HUES6 (cell line): ENCODE measurements around the gene MAML2.

Experiments used
- H3K27ac ChIP-seq: 2 replicates; pipeline ENCODE4 v1.7.0; 2013; ENCODE audit warnings: low read depth, mild to moderate bottlenecking, low read length, inconsistent platforms
- H3K27me3 ChIP-seq: 2 replicates; pipeline ENCODE4 v1.6.1; 2013; ENCODE audit warnings: low read length; ENCODE audit not compliant: control insufficient read depth, insufficient read depth
- H3K36me3 ChIP-seq: 2 replicates; pipeline ENCODE4 v1.6.1; 2013; ENCODE audit warnings: low read length; ENCODE audit not compliant: control insufficient read depth, insufficient read depth
- H3K4me1 ChIP-seq: 2 replicates; pipeline ENCODE4 v1.6.1; 2013; ENCODE audit warnings: low read length; ENCODE audit not compliant: control insufficient read depth, insufficient read depth
- H3K4me3 ChIP-seq: 2 replicates; pipeline ENCODE4 v1.5.1; 2013; ENCODE audit warnings: low read depth, low read length
- H3K9ac ChIP-seq: one replicate; pipeline ENCODE4 v1.6.1; 2013; ENCODE audit warnings: mild to moderate bottlenecking, low read length
- H3K9me3 ChIP-seq: 2 replicates; pipeline ENCODE4 v1.6.1; 2013; ENCODE audit warnings: low read depth, low read length; ENCODE audit not compliant: control insufficient read depth, insufficient read depth

Gene MAML2

GRCh38 chr11:95943546-95943945, 399.4 kb downstream of the MAML2 start:
- H3K27ac ChIP-seq: no peak overlapping the region
- peaks cover 52% of the 10 kb centered on the region for H3K9me3 ChIP-seq
- H3K36me3 ChIP-seq: no peaks in the 10 kb centered on the region

GRCh38 chr11:95939091-95939490, 403.9 kb downstream of the MAML2 start:
- H3K9me3 ChIP-seq: peaks cover 19% of the 10 kb centered on the region
- H3K27ac ChIP-seq: no peak overlapping the region
- no peaks in the 10 kb centered on the region for H3K36me3 ChIP-seq
- no peak overlapping the region for H3K4me3 ChIP-seq
- no peaks in the 10 kb centered on the region for H3K27me3 ChIP-seq
- no peak overlapping the region for H3K9ac ChIP-seq
- no peaks in the 10 kb centered on the region for H3K4me1 ChIP-seq

More at GRCh38 chr11:95943546-95943945, 399.4 kb downstream of the MAML2 start:
- H3K9ac ChIP-seq: no peak overlapping the region
- H3K4me3 ChIP-seq: no peak overlapping the region
- H3K27me3 ChIP-seq: no peaks in the 10 kb centered on the region
- H3K4me1 ChIP-seq: no peaks in the 10 kb centered on the region

- Histone ChIP-seq H3K27ac (no peak overlapping the region), H3K27me3 (no peaks in the 10 kb centered on the region), H3K4me3 (no peak overlapping the region), H3K9ac (no peak overlapping the region), H3K4me1 (no peaks in the 10 kb centered on the region), H3K36me3 (no peaks in the 10 kb centered on the region), H3K9me3 (peaks cover 9% of the 10 kb centered on the region)
These were observed 405.6 kb downstream of the MAML2 start for GRCh38 chr11:95937358-95937757.

- Histone ChIP-seq H3K4me3 (no peak overlapping the region), H3K27me3 (no peaks in the 10 kb centered on the region), H3K36me3 (no peaks in the 10 kb centered on the region), H3K4me1 (no peaks in the 10 kb centered on the region), H3K9ac (no peak overlapping the region), H3K9me3 (peaks cover 9% of the 10 kb centered on the region), H3K27ac (no peak overlapping the region)
These were observed 409.4 kb downstream of the MAML2 start for GRCh38 chr11:95933594-95933993.

DNA sequence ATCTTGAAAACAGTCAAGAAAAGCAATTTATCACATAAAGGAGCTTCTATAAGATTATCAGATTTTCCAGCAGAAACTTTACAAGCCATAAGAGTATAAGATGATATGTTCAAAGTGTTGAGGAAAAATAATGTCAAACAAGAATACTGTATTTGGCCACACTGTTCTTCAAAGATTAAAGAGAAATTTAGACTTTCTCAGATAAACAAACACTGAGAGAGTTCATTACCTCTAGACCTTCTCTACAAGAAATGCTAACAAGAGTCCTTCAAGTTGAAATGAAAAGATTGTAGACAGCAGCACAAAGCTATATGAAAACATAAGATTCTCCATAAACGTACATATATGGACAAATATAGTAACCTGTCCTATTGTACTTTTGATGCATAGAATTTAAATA, 411.1 kb downstream of the MAML2 start:
- Histone ChIP-seq H3K36me3 (no peaks in the 10 kb centered on the region), H3K27me3 (no peaks in the 10 kb centered on the region), H3K27ac (no peak overlapping the region), H3K4me3 (no peak overlapping the region), H3K9ac (no peak overlapping the region), H3K4me1 (no peaks in the 10 kb centered on the region), H3K9me3 (peaks cover 4% of the 10 kb centered on the region)

DNA sequence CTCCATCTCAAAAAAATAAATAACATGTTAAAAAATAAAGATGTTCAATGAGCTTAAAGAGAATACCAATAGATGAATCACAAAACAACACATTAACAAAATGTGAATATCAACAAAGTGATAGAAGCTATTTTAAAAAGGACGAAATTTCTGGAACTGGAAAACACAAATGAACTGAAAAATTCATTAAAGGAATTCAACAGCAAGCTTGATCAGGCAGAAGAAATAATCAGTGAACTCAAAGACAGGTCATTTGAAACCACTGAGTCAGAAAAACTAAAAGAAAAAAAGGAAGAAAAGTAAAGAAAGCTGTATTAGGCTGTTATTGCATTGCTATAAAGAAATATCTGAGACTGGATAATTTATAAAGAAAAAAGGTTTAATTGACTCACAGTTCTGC, 412.0 kb downstream of the MAML2 start:
- Histone ChIP-seq H3K9ac (no peak overlapping the region), H3K9me3 (no peaks in the 10 kb centered on the region; the same call in 1 of the 2 replicates), H3K27ac (no peak overlapping the region), H3K4me1 (no peaks in the 10 kb centered on the region), H3K36me3 (no peaks in the 10 kb centered on the region), H3K27me3 (no peaks in the 10 kb centered on the region), H3K4me3 (no peak overlapping the region)

GRCh38 chr11:95926726-95927125, 416.3 kb downstream of the MAML2 start:
- Histone ChIP-seq H3K36me3 (no peaks in the 10 kb centered on the region), H3K9me3 (no peaks in the 10 kb centered on the region), H3K27me3 (no peaks in the 10 kb centered on the region), H3K4me1 (peaks cover 16% of the 10 kb centered on the region), H3K27ac (no peak overlapping the region), H3K9ac (no peak overlapping the region), H3K4me3 (no peak overlapping the region)
